Neural progenitor cell (in vitro differentiated cells): ENCODE data around the gene HRC. TPM values are rescaled to one million over a fixed set of nuclear protein-coding genes. Genes with fewer than 3 reads are reported as not detected.
A peak's percentile ranks its signal among the peaks of the same experiment; 100 is the strongest.

Source experiments
- DNase-seq: peaks from one replicate; pipeline ENCODE4 v3.0.0-alpha.2; 2016; ENCODE audit warnings: low spot score
- H2AFZ ChIP-seq: fragments of 200-600 bp; sonication (generic); replicated peaks from 2 replicates; pipeline ENCODE4 v1.6.1; 2016; ENCODE audit warnings: antibody characterized with exemption
- H3F3A ChIP-seq: fragments of 200-600 bp; sonication (generic); 2 replicates; pipeline ENCODE4 v1.6.1; 2016; ENCODE audit warnings: antibody characterized with exemption, low read depth
- H3K27ac ChIP-seq: fragments of 200-600 bp; sonication (generic); 2 replicates; pipeline ENCODE4 v1.5.1; 2016; ENCODE audit warnings: mild to moderate bottlenecking
- H3K27me3 ChIP-seq: fragments of 200-600 bp; sonication (generic); 2 replicates; pipeline ENCODE4 v1.6.1; 2016; ENCODE audit warnings: mild to moderate bottlenecking, moderate library complexity
- H3K36me3 ChIP-seq: fragments of 200-600 bp; sonication (generic); 2 replicates; pipeline ENCODE4 v1.5.1; 2016
- H3K4me1 ChIP-seq: fragments of 200-600 bp; sonication (generic); 2 replicates; pipeline ENCODE4 v1.6.1; 2016; ENCODE audit warnings: mixed run types
- H3K4me2 ChIP-seq: fragments of 200-600 bp; sonication (generic); 2 replicates; pipeline ENCODE4 v1.6.1; 2016
- H3K4me3 ChIP-seq: fragments of 200-600 bp; sonication (generic); 2 replicates; pipeline ENCODE4 v1.5.1; 2016
- H3K79me2 ChIP-seq: fragments of 200-600 bp; sonication (generic); 2 replicates; pipeline ENCODE4 v1.6.1; 2016; ENCODE audit warnings: low read depth
- H3K9ac ChIP-seq: fragments of 200-600 bp; sonication (generic); 2 replicates; pipeline ENCODE4 v1.6.1; 2016
- H3K9me3 ChIP-seq: fragments of 200-600 bp; sonication (generic); 2 replicates; pipeline ENCODE4 v1.5.1; 2016; ENCODE audit warnings: low read depth
- H4K20me1 ChIP-seq: fragments of 200-600 bp; sonication (generic); 2 replicates; pipeline ENCODE4 v1.6.1; 2016; ENCODE audit warnings: low read depth
- H3K27ac Mint-ChIP-seq: 3 replicates; pipeline ENCODE4 v1.8.0; 2021; ENCODE audit warnings: mixed read lengths
- H3K27me3 Mint-ChIP-seq: 2 replicates; pipeline ENCODE4 v1.8.0; 2022; ENCODE audit warnings: low read depth, mild to moderate bottlenecking, inconsistent platforms, moderate library complexity, mixed read lengths; ENCODE audit not compliant: insufficient read depth
- H3K36me3 Mint-ChIP-seq: 3 replicates; pipeline ENCODE4 v1.8.0; 2021; ENCODE audit warnings: mixed read lengths
- H3K4me1 Mint-ChIP-seq: 3 replicates; pipeline ENCODE4 v1.8.0; 2021; ENCODE audit warnings: mixed read lengths
- H3K4me3 Mint-ChIP-seq: 3 replicates; pipeline ENCODE4 v1.8.0; 2021; ENCODE audit warnings: mild to moderate bottlenecking, moderate library complexity, mixed read lengths
- H3K9me3 Mint-ChIP-seq: 3 replicates; pipeline ENCODE4 v1.8.0; 2020; ENCODE audit warnings: mixed read lengths
- EZH2 ChIP-seq: fragments of 200-600 bp; sonication (generic); IDR thresholded peaks from 2 replicates; pipeline ENCODE4 v1.6.1; 2017; ENCODE audit warnings: antibody characterized with exemption, mild to moderate bottlenecking, moderate library complexity
- EZH2phosphoT487 ChIP-seq: fragments of 200-600 bp; sonication (generic); IDR thresholded peaks from 2 replicates; pipeline ENCODE4 v1.6.1; 2017; ENCODE audit warnings: antibody characterized with exemption
- total RNA-seq: library from RNA; depleted of rRNA; stranded (reverse); fragments of >200 nt; gene quantifications from 2 replicates; pipeline ENCODE4 v1.2.3, GENCODE V29; 2015; ENCODE audit warnings: low replicate concordance
- TF ChIP-seq, protein P1 (sequence below): fragments of 200-600 bp; sonication (generic); IDR thresholded peaks from 2 replicates; pipeline ENCODE4 v1.5.1; 2017; ENCODE audit warnings: antibody characterized with exemption, mild to moderate bottlenecking

Gene HRC
- total RNA-seq, 1 donor from 2014 or later: not detected

DNA sequence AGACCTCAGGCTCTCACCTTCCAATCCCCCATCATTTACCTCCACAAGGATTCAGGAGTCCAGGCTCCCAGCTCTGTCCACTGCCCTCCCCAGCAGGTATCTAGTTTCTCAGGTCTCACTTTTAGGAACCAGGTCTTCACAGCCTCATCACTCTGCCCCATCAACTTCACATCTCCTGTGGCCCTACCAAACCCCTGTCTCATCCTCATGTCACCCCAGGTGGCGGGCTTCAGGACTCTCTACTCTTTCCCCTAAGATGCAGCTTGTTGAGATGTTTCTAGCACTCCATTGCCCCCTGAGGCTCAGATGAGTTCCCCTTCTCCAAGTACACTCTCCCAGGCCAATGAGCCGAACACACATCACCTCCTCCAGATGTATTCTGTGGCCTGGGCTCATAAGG lies 34.3 kb downstream of the HRC start:
- Histone ChIP-seq H3K4me1 (no peaks in the 10 kb centered on the region), H2AFZ (no peak overlapping the region), H4K20me1 (peaks cover 28% of the 10 kb centered on the region), H3K27ac (no peak overlapping the region), H3K79me2 (no peaks in the 10 kb centered on the region), H3K9me3 (no peaks in the 10 kb centered on the region), H3K4me3 (no peak overlapping the region), H3K36me3 (no peaks in the 10 kb centered on the region), H3F3A (peaks cover 7% of the 10 kb centered on the region), H3K4me2 (no peak overlapping the region), H3K27me3 (peaks cover 48% of the 10 kb centered on the region), H3K9ac (no peak overlapping the region)
- Mint-ChIP-seq H3K4me1 (peaks cover 27% of the 10 kb centered on the region), H3K4me3 (peak overlapping the region; percentile 84), H3K27me3 (peaks cover 20% of the 10 kb centered on the region), H3K9me3 (no peaks in the 10 kb centered on the region), H3K36me3 (peaks cover 4% of the 10 kb centered on the region), H3K27ac (peak overlapping the region; percentile 57)
- DNase-seq: no peak
- TF ChIP-seq, protein P1, sequence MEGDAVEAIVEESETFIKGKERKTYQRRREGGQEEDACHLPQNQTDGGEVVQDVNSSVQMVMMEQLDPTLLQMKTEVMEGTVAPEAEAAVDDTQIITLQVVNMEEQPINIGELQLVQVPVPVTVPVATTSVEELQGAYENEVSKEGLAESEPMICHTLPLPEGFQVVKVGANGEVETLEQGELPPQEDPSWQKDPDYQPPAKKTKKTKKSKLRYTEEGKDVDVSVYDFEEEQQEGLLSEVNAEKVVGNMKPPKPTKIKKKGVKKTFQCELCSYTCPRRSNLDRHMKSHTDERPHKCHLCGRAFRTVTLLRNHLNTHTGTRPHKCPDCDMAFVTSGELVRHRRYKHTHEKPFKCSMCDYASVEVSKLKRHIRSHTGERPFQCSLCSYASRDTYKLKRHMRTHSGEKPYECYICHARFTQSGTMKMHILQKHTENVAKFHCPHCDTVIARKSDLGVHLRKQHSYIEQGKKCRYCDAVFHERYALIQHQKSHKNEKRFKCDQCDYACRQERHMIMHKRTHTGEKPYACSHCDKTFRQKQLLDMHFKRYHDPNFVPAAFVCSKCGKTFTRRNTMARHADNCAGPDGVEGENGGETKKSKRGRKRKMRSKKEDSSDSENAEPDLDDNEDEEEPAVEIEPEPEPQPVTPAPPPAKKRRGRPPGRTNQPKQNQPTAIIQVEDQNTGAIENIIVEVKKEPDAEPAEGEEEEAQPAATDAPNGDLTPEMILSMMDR: no peak
- no peak for TF ChIP-seq EZH2
- TF ChIP-seq EZH2phosphoT487: no peak

DNA sequence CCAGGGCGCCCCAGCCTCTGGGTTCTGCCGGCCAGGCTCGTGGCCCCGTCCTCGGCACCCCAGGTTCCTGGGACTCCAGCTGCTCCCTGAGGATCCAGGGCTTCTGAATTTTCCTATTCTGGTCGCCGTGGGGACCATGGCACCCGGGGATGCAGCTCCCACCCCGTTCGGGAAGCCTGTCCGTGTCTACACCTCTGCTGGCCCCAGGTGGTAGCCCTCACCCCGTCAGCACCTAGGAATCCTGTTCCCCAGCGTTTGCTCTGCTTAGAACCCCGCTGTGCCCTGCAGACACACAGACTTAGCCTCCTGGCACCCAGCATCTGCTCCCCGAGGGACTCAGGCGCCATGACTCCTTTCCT lies 34.9 kb downstream of the HRC start:
- Mint-ChIP-seq H3K4me1 (peaks cover 27% of the 10 kb centered on the region), H3K4me3 (peak overlapping the region; percentile 84), H3K36me3 (peaks cover 4% of the 10 kb centered on the region), H3K9me3 (no peaks in the 10 kb centered on the region), H3K27ac (no peak overlapping the region), H3K27me3 (peaks cover 20% of the 10 kb centered on the region)
- TF ChIP-seq EZH2phosphoT487 (peak; percentile 44), EZH2 (no peak)
- TF ChIP-seq, protein P1: no peak
- H4K20me1 ChIP-seq: peaks cover 34% of the 10 kb centered on the region
- H3K4me2 ChIP-seq: peak overlapping the region; percentile 86
- no peak overlapping the region for H3K27ac ChIP-seq
- no peak overlapping the region for H3K9ac ChIP-seq
- H3F3A ChIP-seq: peaks cover 11% of the 10 kb centered on the region
- H3K9me3 ChIP-seq: no peaks in the 10 kb centered on the region
- no peak overlapping the region for H2AFZ ChIP-seq
- no peak for DNase-seq
- no peaks in the 10 kb centered on the region for H3K36me3 ChIP-seq
- peaks cover 52% of the 10 kb centered on the region for H3K27me3 ChIP-seq
- no peaks in the 10 kb centered on the region for H3K4me1 ChIP-seq
- H3K79me2 ChIP-seq: no peaks in the 10 kb centered on the region
- no peak overlapping the region for H3K4me3 ChIP-seq

DNA sequence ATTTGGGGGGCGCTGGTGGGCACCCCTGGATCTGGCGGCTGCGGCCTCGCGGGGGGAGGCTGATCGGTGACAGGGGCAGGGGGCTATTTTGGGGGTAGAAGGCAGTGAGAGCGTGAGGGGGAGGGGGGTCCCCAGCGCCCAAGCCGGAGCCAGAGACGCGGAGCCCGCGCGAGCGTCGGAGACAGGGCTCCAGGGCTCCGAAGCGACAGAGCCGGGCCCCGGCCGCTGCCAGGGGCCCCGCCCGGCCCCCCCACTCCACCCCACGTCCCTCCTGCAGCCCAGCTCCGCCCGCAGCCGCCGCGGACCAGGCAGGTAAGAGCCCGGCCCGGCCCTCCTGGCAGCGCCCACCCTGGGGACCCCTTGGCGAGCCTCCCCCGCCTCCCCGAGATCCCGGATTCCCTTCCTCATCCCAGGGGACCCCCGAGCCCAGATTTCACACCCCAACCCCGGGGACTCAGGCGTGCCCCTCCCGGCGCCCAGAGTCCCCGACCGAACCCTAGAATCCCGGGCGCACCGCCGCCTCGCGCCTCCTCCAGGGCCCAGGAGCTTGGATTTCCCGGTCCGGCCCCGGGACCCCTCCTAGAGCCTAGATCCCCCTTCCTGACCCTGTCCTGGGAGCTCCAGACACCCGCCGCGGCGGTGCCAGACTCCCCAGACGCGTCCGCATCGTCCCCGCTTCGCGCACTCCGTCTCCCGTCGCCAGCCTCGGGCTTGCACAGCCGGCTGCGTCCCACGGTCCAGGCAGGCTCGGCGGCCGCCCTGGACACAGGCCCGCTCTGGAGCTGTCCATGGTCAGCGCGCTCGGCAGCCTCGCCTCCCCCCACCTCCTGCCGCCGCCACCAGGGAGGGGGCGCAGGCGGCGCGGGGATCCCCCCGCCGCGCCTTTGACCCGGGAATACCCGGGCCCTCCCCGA lies 35.5 kb downstream of the HRC start, which contains the start of gene PPFIA3:
TSS of gene PPFIA3 (plus strand) at position 134 of the 914 bp plus-strand sequence. CDS start 8,330 bp downstream, outside the sequence.
- no peaks in the 10 kb centered on the region for H3K4me1 ChIP-seq
- H3K27ac ChIP-seq: no peak within 1 kb of the TSS
- Mint-ChIP-seq H3K27ac (peak within 1 kb of the TSS; percentile 72), H3K36me3 (peaks cover 4% of the 10 kb centered on the region), H3K4me1 (peaks cover 28% of the 10 kb centered on the region), H3K27me3 (peaks cover 18% of the 10 kb centered on the region), H3K4me3 (peak within 1 kb of the TSS; percentile 85), H3K9me3 (no peaks in the 10 kb centered on the region)
- DNase-seq: peak; percentile 93
- H3K79me2 ChIP-seq: no peaks in the 10 kb centered on the region
- H3K4me2 ChIP-seq: peak within 1 kb of the TSS; percentile 86
- H3K4me3 ChIP-seq: peak within 1 kb of the TSS; percentile 61
- H4K20me1 ChIP-seq: peaks cover 36% of the 10 kb centered on the region
- no peaks in the 10 kb centered on the region for H3K36me3 ChIP-seq
- TF ChIP-seq, protein P1: no peak
- TF ChIP-seq EZH2phosphoT487: peak; percentile 64
- peak; percentile 88 for TF ChIP-seq EZH2
- no peak within 1 kb of the TSS for H2AFZ ChIP-seq
- H3K27me3 ChIP-seq: peaks cover 56% of the 10 kb centered on the region
- peaks cover 15% of the 10 kb centered on the region for H3F3A ChIP-seq
- H3K9me3 ChIP-seq: no peaks in the 10 kb centered on the region
- H3K9ac ChIP-seq: no peak within 1 kb of the TSS
